Measurements from ENCODE around the gene CSPG4. TPM values are rescaled to one million over a fixed set of nuclear protein-coding genes. Genes with fewer than 3 reads are reported as not detected.

The CSPG4 gene
- total and polyA plus RNA-seq, 9 of the 15 experiments (the other 6 are each of a cell fraction or from before 2014, with no cell fraction given), result under 0.01 to 0.07 (median 0.04) TPM; not detected in 5

DNA sequence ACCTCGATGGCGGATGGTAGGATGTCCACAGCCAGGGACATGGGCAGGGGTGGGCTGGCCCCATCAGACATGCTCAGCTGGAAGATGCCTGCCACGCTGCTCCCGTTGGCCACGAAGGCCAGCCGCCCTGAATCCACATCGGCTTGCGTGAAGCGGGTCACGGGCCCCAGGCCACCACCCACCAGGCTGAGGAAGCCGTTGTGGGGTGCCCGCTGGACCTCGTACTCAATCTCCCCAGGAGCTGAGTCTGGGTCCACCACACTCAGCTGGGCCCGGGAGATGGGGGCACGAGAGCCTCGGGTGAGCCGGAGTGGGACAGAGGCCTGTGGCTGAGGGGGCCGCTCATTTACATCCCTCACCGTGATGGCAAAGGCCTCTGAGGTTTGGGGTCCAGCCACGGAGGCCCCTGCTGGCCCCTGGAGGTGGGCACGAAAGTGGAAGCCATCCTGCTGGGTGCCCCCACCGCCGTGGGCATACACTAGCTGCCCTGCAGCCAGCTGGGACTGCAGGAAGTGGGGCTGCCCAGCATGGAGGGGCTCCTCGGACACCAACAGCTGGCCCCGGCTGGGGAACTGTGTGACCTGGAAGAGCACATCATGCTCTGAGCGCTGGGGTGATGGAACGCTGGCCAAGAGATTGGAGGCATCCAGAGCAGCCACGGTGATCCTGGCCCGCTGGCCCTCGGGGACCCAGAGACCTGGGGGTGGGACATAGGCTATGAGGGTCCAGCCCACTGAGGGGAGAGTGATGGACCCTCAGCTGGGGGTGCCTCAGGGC, 35.8 kb downstream of the CSPG4 start (continued):
- TF ChIP-seq, protein P1, sequence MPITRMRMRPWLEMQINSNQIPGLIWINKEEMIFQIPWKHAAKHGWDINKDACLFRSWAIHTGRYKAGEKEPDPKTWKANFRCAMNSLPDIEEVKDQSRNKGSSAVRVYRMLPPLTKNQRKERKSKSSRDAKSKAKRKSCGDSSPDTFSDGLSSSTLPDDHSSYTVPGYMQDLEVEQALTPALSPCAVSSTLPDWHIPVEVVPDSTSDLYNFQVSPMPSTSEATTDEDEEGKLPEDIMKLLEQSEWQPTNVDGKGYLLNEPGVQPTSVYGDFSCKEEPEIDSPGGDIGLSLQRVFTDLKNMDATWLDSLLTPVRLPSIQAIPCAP (CRISPR knock-in tag; IDR thresholded peaks at IDR 0.05; ENCODE audit: borderline replicate concordance), result no peak

DNA sequence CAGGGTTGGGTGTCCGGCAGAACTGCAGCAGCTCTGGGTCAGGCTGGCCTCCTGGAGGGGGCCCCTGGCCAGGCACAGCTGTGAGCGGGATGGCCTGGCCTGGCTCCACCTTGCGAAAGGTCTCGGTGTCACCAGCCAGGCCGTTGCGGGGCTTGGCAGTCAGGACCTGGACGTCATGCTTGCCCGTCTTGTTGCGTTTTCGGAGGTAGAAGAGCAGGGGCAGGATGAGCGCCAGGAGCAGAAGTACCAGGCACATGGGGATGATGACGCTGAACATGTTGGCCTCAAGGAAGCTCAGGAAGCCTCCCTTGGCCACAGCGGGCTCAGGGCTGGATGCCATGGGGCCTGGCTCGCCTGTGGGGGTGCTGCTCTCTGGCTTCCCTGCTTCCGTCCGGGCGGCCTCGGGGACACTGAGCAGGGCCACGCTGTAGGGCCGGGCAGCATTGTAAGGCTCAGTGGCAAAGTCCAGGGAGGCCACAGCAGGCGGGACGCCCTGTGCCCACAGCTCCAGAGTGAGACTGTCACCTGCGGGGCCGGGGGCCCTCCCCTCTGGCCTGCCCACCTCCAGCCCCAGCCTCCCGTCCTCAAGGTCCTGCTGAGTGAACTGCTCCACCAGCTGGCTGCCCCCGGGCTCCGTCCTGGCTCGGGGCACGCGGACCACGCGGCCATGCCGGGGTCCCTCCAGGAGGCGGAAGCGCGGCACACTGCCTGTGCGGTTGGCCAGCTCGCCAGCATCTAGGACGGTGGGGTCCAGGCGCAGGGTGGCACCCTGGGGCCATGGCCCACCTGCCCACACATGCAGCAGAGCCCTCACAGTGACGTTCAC, 36.9 kb downstream of the CSPG4 start:
- Histone ChIP-seq H3K9ac (ENCODE audit: insufficient read depth in 1 of 2, low read depth in 2 of 2, low read length in 2 of 2) (peak overlapping the region in 1 of 2 experiments; percentile 48; a peak in 1 of 4 replicates), H3K4me1 (replicated peaks in 1 of 2; ENCODE audit: control insufficient read depth in 2 of 2, insufficient read depth in 2 of 2, low read length in 2 of 2) (peaks cover 10 to 47% of the 10 kb centered on the region in 2 experiments; a peak in 4 of 5 replicates), H3K36me3 (ENCODE audit: control insufficient read depth, insufficient read depth, low read length) (no peaks in the 10 kb centered on the region), H3K9me1 (ENCODE audit: control insufficient read depth, insufficient read depth, low read length) (no peaks in the 10 kb centered on the region), H3K27me3 (ENCODE audit: control insufficient read depth in 2 of 2, insufficient read depth in 2 of 2, low read length in 2 of 2) (no peaks in the 10 kb centered on the region), H3K4me3 (no peak overlapping the region), H4K20me1 (replicated peaks; ENCODE audit: control insufficient read depth, insufficient read depth, low read length) (peaks cover 3% of the 10 kb centered on the region; the same call in 1 of the 2 replicates), H3K4me2 (ENCODE audit: insufficient read depth, low read length) (no peak overlapping the region), H3K79me2 (ENCODE audit: control insufficient read depth, insufficient read depth, low read length) (no peaks in the 10 kb centered on the region), H2AFZ (ENCODE audit: low read depth, low read length) (no peak overlapping the region), H3K27ac (ENCODE audit: extremely low read depth, low read depth, low read length) (no peak overlapping the region), H3K9me3 (replicated peaks; ENCODE audit: control insufficient read depth, insufficient read depth, low read depth, low read length) (no peaks in the 10 kb centered on the region)
- POLR2A ChIA-PET, result no interaction called here
- BruUV-seq (replicated peaks), result no TSS peak
- FAIRE-seq (no peak), DNase-seq (ENCODE audit: extremely low read depth in 1 of 4, low spot score in 3 of 4) (no peak), ATAC-seq (no peak)
- in situ Hi-C loops (cut with MboI), result loop anchor here (5.0 to 10.0 kb wide), 2 partner anchors 308 to 651 kb away; partner anchors contain the start of genes MAN2C1 and PPCDC
- 77% methylated on average over 28 of the region's 41 CpGs for WGBS (ENCODE audit: insufficient coverage, low coverage, missing lambda C conversion rate)
- CTCF ChIA-PET (ENCODE audit: low intra/inter-chr PET ratio), result no interaction called here
- TF ChIP-seq MAX (CRISPR knock-in tag; IDR thresholded peaks at IDR 0.05) (0 out of 2 replicates have a peak, but pooled peaks have one; percentile 16), ZFP30 (CRISPR knock-in tag; IDR thresholded peaks at IDR 0.05; ENCODE audit: borderline replicate concordance) (no peak)
- intact Hi-C loops (cut with micrococcal nuclease), result no loop called here
